LNCAP (cell line): ENCODE results near the gene MARS1.

Source experiments
- TF ChIP-seq, protein P1 (sequence below): fragments of 450-650 bp; IDR thresholded peaks from 2 replicates; pipeline ENCODE4 v1.5.1; 2017; ENCODE audit warnings: mild to moderate bottlenecking

MARS1 gene

DNA sequence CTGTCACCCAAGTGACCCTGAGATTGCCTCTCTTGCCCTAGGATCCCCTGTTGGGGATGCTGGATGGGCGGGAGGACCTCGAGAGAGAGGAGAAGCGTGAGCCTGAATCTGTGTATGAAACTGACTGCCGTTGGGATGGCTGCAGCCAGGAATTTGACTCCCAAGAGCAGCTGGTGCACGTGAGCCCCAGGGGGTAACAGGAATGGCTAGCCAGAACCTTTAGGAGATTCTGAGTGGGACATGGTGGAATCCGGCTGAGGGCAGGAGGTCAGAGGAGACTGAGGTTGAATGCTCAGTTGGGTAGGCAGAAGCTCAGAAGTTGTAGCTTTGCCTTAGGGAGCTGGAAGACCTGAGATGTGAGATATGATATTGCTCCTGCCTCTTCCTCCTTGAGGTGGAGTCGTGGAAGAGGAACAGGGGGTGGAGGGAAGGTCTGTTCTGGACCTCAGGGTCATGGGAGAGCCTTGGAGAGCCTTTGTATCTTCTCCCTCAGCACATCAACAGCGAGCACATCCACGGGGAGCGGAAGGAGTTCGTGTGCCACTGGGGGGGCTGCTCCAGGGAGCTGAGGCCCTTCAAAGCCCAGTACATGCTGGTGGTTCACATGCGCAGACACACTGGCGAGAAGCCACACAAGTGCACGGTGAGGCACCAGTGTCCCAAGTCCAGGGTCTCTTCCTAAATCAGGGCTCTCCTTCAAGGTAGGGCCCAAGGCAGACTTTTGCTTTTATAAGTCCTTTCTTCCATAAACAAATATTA lies 21.9 kb upstream of the MARS1 start:
- TF ChIP-seq, protein P1, sequence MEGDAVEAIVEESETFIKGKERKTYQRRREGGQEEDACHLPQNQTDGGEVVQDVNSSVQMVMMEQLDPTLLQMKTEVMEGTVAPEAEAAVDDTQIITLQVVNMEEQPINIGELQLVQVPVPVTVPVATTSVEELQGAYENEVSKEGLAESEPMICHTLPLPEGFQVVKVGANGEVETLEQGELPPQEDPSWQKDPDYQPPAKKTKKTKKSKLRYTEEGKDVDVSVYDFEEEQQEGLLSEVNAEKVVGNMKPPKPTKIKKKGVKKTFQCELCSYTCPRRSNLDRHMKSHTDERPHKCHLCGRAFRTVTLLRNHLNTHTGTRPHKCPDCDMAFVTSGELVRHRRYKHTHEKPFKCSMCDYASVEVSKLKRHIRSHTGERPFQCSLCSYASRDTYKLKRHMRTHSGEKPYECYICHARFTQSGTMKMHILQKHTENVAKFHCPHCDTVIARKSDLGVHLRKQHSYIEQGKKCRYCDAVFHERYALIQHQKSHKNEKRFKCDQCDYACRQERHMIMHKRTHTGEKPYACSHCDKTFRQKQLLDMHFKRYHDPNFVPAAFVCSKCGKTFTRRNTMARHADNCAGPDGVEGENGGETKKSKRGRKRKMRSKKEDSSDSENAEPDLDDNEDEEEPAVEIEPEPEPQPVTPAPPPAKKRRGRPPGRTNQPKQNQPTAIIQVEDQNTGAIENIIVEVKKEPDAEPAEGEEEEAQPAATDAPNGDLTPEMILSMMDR = no peak

DNA sequence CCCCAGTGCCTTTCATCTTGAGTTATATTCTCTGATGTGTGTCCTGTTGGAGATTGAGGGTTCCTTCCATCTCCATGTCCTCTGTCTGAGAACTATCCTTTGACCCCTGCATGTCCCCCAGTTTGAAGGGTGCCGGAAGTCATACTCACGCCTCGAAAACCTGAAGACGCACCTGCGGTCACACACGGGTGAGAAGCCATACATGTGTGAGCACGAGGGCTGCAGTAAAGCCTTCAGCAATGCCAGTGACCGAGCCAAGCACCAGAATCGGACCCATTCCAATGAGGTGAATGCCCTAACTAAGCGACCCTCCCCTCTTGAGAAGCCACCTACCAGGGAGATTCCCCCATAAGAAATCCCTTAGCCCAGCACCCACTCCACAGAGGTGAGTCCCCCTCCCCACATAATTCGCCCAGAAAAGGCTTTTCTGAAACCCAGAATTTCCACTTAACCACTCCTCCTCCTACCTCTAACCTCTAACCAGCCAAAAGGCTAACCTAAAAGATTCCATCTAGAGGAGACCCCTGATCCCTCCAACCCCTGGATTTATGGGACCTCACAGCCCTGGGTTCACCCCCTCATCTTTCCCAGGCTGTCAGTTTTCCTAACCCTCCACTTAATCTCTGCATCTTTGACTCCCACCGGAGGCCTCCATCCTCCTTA lies 20.5 kb upstream of the MARS1 start:
- TF ChIP-seq, protein P1 = no peak

DNA sequence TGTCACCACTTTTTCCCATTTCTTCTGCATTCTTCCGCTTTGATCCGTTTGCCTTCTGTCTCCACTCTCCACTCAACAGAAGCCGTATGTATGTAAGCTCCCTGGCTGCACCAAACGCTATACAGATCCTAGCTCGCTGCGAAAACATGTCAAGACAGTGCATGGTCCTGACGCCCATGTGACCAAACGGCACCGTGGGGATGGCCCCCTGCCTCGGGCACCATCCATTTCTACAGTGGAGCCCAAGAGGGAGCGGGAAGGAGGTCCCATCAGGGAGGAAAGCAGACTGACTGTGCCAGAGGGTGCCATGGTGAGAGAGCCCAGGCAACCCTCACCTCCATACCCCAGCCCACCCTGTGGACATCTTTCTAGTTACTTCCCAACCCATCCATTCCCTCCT lies 20.0 kb upstream of the MARS1 start:
- TF ChIP-seq, protein P1 = no peak

DNA sequence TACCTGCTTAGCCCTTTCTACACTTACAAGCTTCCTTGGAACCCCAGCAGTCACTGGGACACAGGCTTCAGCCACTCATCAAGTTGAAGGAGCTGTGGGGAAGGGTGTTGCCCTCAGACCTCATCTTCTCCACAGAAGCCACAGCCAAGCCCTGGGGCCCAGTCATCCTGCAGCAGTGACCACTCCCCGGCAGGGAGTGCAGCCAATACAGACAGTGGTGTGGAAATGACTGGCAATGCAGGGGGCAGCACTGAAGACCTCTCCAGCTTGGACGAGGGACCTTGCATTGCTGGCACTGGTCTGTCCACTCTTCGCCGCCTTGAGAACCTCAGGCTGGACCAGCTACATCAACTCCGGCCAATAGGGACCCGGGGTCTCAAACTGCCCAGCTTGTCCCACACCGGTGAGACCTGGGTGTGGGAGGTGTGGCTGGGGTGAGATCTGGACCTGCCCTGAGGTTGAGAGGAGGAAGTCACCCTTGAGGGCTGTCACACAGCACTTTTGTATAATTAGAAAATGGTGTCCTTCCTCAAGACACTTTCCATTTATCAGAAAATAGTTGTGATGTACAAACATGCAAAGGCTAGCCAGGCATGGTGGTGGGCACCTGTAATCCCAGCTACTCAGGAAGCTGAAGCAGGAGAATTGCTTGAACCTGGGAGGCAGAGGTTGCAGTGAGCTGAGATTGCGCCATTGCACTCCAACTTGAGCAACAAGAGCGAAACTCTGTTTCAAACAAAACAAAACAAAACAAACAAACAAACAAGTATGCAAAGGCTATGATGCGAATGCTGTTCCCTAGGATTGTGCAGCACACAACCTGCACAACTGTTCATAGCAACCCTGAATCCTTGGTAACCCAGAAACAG lies 18.3 kb upstream of the MARS1 start:
- TF ChIP-seq, protein P1 = no peak

DNA sequence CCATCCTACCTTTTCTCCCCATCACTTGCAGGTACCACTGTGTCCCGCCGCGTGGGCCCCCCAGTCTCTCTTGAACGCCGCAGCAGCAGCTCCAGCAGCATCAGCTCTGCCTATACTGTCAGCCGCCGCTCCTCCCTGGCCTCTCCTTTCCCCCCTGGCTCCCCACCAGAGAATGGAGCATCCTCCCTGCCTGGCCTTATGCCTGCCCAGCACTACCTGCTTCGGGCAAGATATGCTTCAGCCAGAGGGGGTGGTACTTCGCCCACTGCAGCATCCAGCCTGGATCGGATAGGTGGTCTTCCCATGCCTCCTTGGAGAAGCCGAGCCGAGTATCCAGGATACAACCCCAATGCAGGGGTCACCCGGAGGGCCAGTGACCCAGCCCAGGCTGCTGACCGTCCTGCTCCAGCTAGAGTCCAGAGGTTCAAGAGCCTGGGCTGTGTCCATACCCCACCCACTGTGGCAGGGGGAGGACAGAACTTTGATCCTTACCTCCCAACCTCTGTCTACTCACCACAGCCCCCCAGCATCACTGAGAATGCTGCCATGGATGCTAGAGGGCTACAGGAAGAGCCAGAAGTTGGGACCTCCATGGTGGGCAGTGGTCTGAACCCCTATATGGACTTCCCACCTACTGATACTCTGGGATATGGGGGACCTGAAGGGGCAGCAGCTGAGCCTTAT lies 17.4 kb upstream of the MARS1 start:
- TF ChIP-seq, protein P1 = no peak

DNA sequence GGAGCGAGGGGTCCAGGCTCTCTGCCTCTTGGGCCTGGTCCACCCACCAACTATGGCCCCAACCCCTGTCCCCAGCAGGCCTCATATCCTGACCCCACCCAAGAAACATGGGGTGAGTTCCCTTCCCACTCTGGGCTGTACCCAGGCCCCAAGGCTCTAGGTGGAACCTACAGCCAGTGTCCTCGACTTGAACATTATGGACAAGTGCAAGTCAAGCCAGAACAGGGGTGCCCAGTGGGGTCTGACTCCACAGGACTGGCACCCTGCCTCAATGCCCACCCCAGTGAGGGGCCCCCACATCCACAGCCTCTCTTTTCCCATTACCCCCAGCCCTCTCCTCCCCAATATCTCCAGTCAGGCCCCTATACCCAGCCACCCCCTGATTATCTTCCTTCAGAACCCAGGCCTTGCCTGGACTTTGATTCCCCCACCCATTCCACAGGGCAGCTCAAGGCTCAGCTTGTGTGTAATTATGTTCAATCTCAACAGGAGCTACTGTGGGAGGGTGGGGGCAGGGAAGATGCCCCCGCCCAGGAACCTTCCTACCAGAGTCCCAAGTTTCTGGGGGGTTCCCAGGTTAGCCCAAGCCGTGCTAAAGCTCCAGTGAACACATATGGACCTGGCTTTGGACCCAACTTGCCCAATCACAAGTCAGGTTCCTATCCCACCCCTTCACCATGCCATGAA lies 16.8 kb upstream of the MARS1 start:
- TF ChIP-seq, protein P1 = no peak
